ENCODE data around the gene ZNF3. TPM values are rescaled to one million over a fixed set of nuclear protein-coding genes. Genes with fewer than 3 reads are reported as not detected.

Gene ZNF3
- total RNA-seq, 2 donors from 2014 or later: 16.9 to 46.5 TPM

GRCh38 chr7:100082978-100083377 lies 1.5 kb upstream of the ZNF3 start:
- Histone ChIP-seq H3K4me3 (no peak overlapping the region), H3K27ac (peak overlapping the region; percentile 12 to 92 (median 85))

GRCh38 chr7:100080907-100081534 lies 502 bp downstream of the ZNF3 start:
- Histone ChIP-seq H3K4me3 (peak overlapping the region; percentile 68 to 88), H3K27me3 (no peaks in the 10 kb centered on the region), H3K4me1 (peaks cover 37% of the 10 kb centered on the region), H3K9me3 (no peaks in the 10 kb centered on the region), H3K36me3 (replicated peaks in 1 of 2; ENCODE audit: insufficient read depth in 1 of 2, low read depth in 2 of 2) (peaks cover 0 to 8% of the 10 kb centered on the region in 2 donors), H3K27ac (peak overlapping the region; percentile 55 to 92 (median 77))
- no peak for DNase-seq
- no peak for TF ChIP-seq POLR2A (IDR thresholded peaks at IDR 0.05)
- no peak for ATAC-seq
- 0 to 1% methylated on average over 24 to 34 of the region's 34 CpGs for WGBS, 2 donors
- intact Hi-C loops (cut with DNase I): no loop called here

More at GRCh38 chr7:100082978-100083377, 1.5 kb upstream of the ZNF3 start:
- 63 to 66% methylated on average over 4 of the region's 4 CpGs for WGBS, 2 donors
- TF ChIP-seq CTCF (IDR thresholded peaks at IDR 0.05): no peak
- TF ChIP-seq POLR2A (IDR thresholded peaks at IDR 0.05): no peak
- intact Hi-C loops (cut with DNase I): no loop called here
- H3K27me3 ChIP-seq: no peaks in the 10 kb centered on the region
- no peak for DNase-seq
- H3K9me3 ChIP-seq: no peaks in the 10 kb centered on the region
- H3K4me1 ChIP-seq: peaks cover 39% of the 10 kb centered on the region
- no peaks in the 10 kb centered on the region for H3K36me3 ChIP-seq (replicated peaks in 1 of 2; ENCODE audit: insufficient read depth in 1 of 2, low read depth in 2 of 2)
- no peak for ATAC-seq

- 43 to 62% methylated on average over 7 of the region's 7 CpGs for WGBS, 2 donors
Observed at GRCh38 chr7:100079024-100079560, 2.4 kb downstream of the ZNF3 start.

GRCh38 chr7:100077205-100077604 lies 4.3 kb downstream of the ZNF3 start:
- 91 to 93% methylated on average over 4 of the region's 4 CpGs for WGBS, 2 donors
- DNase-seq: no peak
- Histone ChIP-seq H3K4me1 (peaks cover 29% of the 10 kb centered on the region), H3K9me3 (peaks cover 0 to 4% (median 0%) of the 10 kb centered on the region in 3 donors), H3K27ac (no peak overlapping the region), H3K36me3 (replicated peaks in 1 of 2; ENCODE audit: insufficient read depth in 1 of 2, low read depth in 2 of 2) (peaks cover 9 to 41% of the 10 kb centered on the region in 2 donors), H3K4me3 (no peak overlapping the region), H3K27me3 (no peaks in the 10 kb centered on the region)
- TF ChIP-seq CTCF (IDR thresholded peaks at IDR 0.05) (no peak), POLR2A (IDR thresholded peaks at IDR 0.05) (no peak)
- ATAC-seq: no peak
- intact Hi-C loops (cut with DNase I): loop anchor here (10.0 kb wide), 1 partner anchor 152 kb away; the partner anchor contains the start of gene GJC3

More at GRCh38 chr7:100079024-100079560, 2.4 kb downstream of the ZNF3 start:
- Histone ChIP-seq H3K4me3 (no peak overlapping the region), H3K9me3 (no peaks in the 10 kb centered on the region), H3K36me3 (replicated peaks in 1 of 2; ENCODE audit: insufficient read depth in 1 of 2, low read depth in 2 of 2) (peaks cover 0 to 24% of the 10 kb centered on the region in 2 donors), H3K4me1 (peaks cover 37% of the 10 kb centered on the region), H3K27ac (no peak overlapping the region), H3K27me3 (no peaks in the 10 kb centered on the region)
- TF ChIP-seq POLR2A (IDR thresholded peaks at IDR 0.05) (no peak), CTCF (IDR thresholded peaks at IDR 0.05) (no peak)
- DNase-seq (no peak), ATAC-seq (no peak)
- intact Hi-C loops (cut with DNase I): loop anchor here (10.0 kb wide), 1 partner anchor 154 kb away; the partner anchor contains the start of gene GJC3

- ATAC-seq (no peak), DNase-seq (no peak)
- Histone ChIP-seq H3K36me3 (replicated peaks in 1 of 2; ENCODE audit: insufficient read depth in 1 of 2, low read depth in 2 of 2) (peaks cover 26 to 57% of the 10 kb centered on the region in 2 donors), H3K4me1 (peaks cover 21% of the 10 kb centered on the region), H3K27me3 (no peaks in the 10 kb centered on the region), H3K27ac (no peak overlapping the region), H3K4me3 (no peak overlapping the region), H3K9me3 (peaks cover 0 to 21% (median 0%) of the 10 kb centered on the region in 3 donors)
- intact Hi-C loops (cut with DNase I): loop anchor here (10.0 kb wide), 1 partner anchor 151 kb away; the partner anchor contains the start of gene GJC3
- 91 to 94% methylated on average over 6 of the region's 6 CpGs for WGBS, 2 donors
- no peak for TF ChIP-seq CTCF (IDR thresholded peaks at IDR 0.05)
Observed at GRCh38 chr7:100075418-100075817, 6.1 kb downstream of the ZNF3 start.

Data from body of pancreas (tissue), 4 donors.